HEK293 (cell line): ENCODE measurements around the gene CASZ1.

ENCODE experiments used
- CTCF ChIA-PET: fragments of 350-600 bp; formaldehyde crosslinking; extraction: SDS; loops from one replicate; lab custom pipeline; 2021; ENCODE audit warnings: antibody characterized with exemption; lab: Yijun Ruan, JAX
- POLR2A ChIA-PET: fragments of 300-600 bp; formaldehyde crosslinking; extraction: SDS; loops from one replicate; lab custom pipeline; 2020; ENCODE audit warnings: antibody characterized with exemption, inconsistent platforms; lab: Yijun Ruan, JAX
- H3K27ac ChIP-seq: fragments of 200-500 bp; sonication (Bioruptor generic); 2 replicates; pipeline ENCODE4 v1.5.1; 2014; ENCODE audit warnings: low read depth, low read length, control low read depth, inconsistent platforms; ENCODE audit errors: extremely low read depth
- H3K36me3 ChIP-seq, 2 experiments: fragments of 200-500 bp in 1 of 2; sonication (Bioruptor generic) in 1 of 2; 1 replicate in 1 of 2; 2 replicates in 1 of 2; pipeline ENCODE4 v1.5.1; 2014 to 2017; ENCODE audit warnings: inconsistent platforms in 2 of 2, low read length in 2 of 2; ENCODE audit not compliant: control insufficient read depth in 2 of 2, insufficient read depth in 1 of 2
- H3K4me1 ChIP-seq: fragments of 200-500 bp; sonication (Bioruptor generic); 2 replicates; pipeline ENCODE4 v1.5.1; 2014; ENCODE audit warnings: mild to moderate bottlenecking, low read length, inconsistent platforms; ENCODE audit not compliant: control insufficient read depth, insufficient read depth
- H3K4me3 ChIP-seq: 2 replicates; pipeline ENCODE4 v1.5.1; 2011; ENCODE audit warnings: low read depth, mild to moderate bottlenecking, control low read depth, low read length, moderate library complexity
- H3K9me3 ChIP-seq: fragments of 200-500 bp; sonication (Bioruptor generic); 2 replicates; pipeline ENCODE4 v1.5.1; 2014; ENCODE audit warnings: low read depth, low read length, inconsistent platforms; ENCODE audit not compliant: control insufficient read depth, insufficient read depth
- AEBP2 ChIP-seq: fragments of 450-650 bp; formaldehyde crosslinking; IDR thresholded peaks from 2 replicates; pipeline ENCODE4 v1.5.1; 2016; ENCODE audit warnings: missing biosample characterization, missing genetic modification characterization, borderline replicate concordance
- GLIS2 ChIP-seq: fragments of 450-650 bp; formaldehyde crosslinking; IDR thresholded peaks from 2 replicates; pipeline ENCODE4 v1.5.1; 2016; ENCODE audit warnings: missing biosample characterization, missing genetic modification characterization
- REST ChIP-seq: fragments of 450-650 bp; formaldehyde crosslinking; IDR thresholded peaks from 2 replicates; pipeline ENCODE4 v1.5.1; 2016; ENCODE audit warnings: missing biosample characterization, missing genetic modification characterization
- SP7 ChIP-seq: fragments of 450-650 bp; formaldehyde crosslinking; IDR thresholded peaks from 2 replicates; pipeline ENCODE4 v1.5.1; 2016; ENCODE audit warnings: missing biosample characterization, missing genetic modification characterization
- ZNF140 ChIP-seq: fragments of 450-650 bp; formaldehyde crosslinking; IDR thresholded peaks from 2 replicates; pipeline ENCODE4 v1.5.1; 2016; ENCODE audit warnings: missing biosample characterization, missing genetic modification characterization
- ZNF26 ChIP-seq: fragments of 450-650 bp; formaldehyde crosslinking; IDR thresholded peaks from 2 replicates; pipeline ENCODE4 v1.5.1; 2016; ENCODE audit warnings: missing biosample characterization, missing genetic modification characterization
- ZNF350 ChIP-seq: fragments of 450-650 bp; formaldehyde crosslinking; IDR thresholded peaks from 2 replicates; pipeline ENCODE4 v1.5.0; 2017; ENCODE audit warnings: missing biosample characterization, mild to moderate bottlenecking, missing genetic modification characterization
- ZNF366 ChIP-seq: fragments of 450-650 bp; formaldehyde crosslinking; conservative IDR thresholded peaks from 2 replicates; pipeline ENCODE4 v1.5.1; 2016; ENCODE audit warnings: missing biosample characterization, missing genetic modification characterization
- ZNF433 ChIP-seq: fragments of 450-650 bp; formaldehyde crosslinking; IDR thresholded peaks from 2 replicates; pipeline ENCODE4 v1.5.1; 2016; ENCODE audit warnings: missing biosample characterization, missing genetic modification characterization, low read depth
- ZNF529 ChIP-seq: fragments of 450-650 bp; formaldehyde crosslinking; IDR thresholded peaks from 2 replicates; pipeline ENCODE4 v1.5.1; 2017; ENCODE audit warnings: missing genetic modification characterization, missing biosample characterization; ENCODE audit not compliant: insufficient replicate concordance
- ZNF544 ChIP-seq: fragments of 450-650 bp; formaldehyde crosslinking; IDR thresholded peaks from 2 replicates; pipeline ENCODE4 v1.5.0; 2017; ENCODE audit warnings: missing biosample characterization, missing genetic modification characterization
- ZNF600 ChIP-seq: fragments of 450-650 bp; formaldehyde crosslinking; IDR thresholded peaks from 2 replicates; pipeline ENCODE4 v1.5.1; 2016; ENCODE audit warnings: missing biosample characterization, missing genetic modification characterization
- ZNF621 ChIP-seq: fragments of 450-650 bp; formaldehyde crosslinking; IDR thresholded peaks from 2 replicates; pipeline ENCODE4 v1.5.1; 2017; ENCODE audit warnings: missing biosample characterization, missing genetic modification characterization
- ZNF76 ChIP-seq: fragments of 450-650 bp; formaldehyde crosslinking; IDR thresholded peaks from 2 replicates; pipeline ENCODE4; 2016; ENCODE audit warnings: low read depth, missing biosample characterization, missing genetic modification characterization, borderline replicate concordance
- ZSCAN18 ChIP-seq: fragments of 450-650 bp; formaldehyde crosslinking; IDR thresholded peaks from 2 replicates; pipeline ENCODE4 v1.5.1; 2016; ENCODE audit warnings: missing biosample characterization, missing genetic modification characterization

Gene CASZ1

GRCh38 chr1:10648689-10649516 lies 147.5 kb downstream of the CASZ1 start:
- POLR2A ChIA-PET: no interaction called here
- TF ChIP-seq REST (tag by site-specific recombination) (peak; percentile 87), ZNF350 (no peak)
- H3K4me3 ChIP-seq: no peak overlapping the region
- peaks cover 0 to 41% of the 10 kb centered on the region in 2 experiments; a peak in 1 of 3 replicates for H3K36me3 ChIP-seq
- no peaks in the 10 kb centered on the region for H3K4me1 ChIP-seq
- CTCF ChIA-PET: no interaction called here
- no peaks in the 10 kb centered on the region for H3K9me3 ChIP-seq
- no peak overlapping the region for H3K27ac ChIP-seq

GRCh38 chr1:10647414-10648170 lies 148.9 kb downstream of the CASZ1 start:
- Histone ChIP-seq H3K36me3 (peaks cover 0 to 36% of the 10 kb centered on the region in 2 experiments; a peak in 1 of 3 replicates), H3K9me3 (no peaks in the 10 kb centered on the region), H3K4me1 (no peaks in the 10 kb centered on the region), H3K27ac (no peak overlapping the region), H3K4me3 (no peak overlapping the region)
- TF ChIP-seq SP7 (tag by site-specific recombination) (no peak), ZSCAN18 (tag by site-specific recombination) (no peak), ZNF366 (tag by site-specific recombination) (no peak), ZNF26 (tag by site-specific recombination) (no peak), ZNF433 (tag by site-specific recombination) (no peak), GLIS2 (tag by site-specific recombination) (0 out of 2 replicates have a peak, but pooled peaks have one; percentile 31)
- ChIA-PET POLR2A (interaction anchor here (0.6 kb wide), 1 partner anchor 68 kb away, joined by 6 read pairs; no protein-coding TSS in a partner anchor), CTCF (no interaction called here)

- ChIA-PET POLR2A (no interaction called here), CTCF (no interaction called here)
- Histone ChIP-seq H3K36me3 (peaks cover 0 to 38% of the 10 kb centered on the region in 2 experiments; a peak in 1 of 3 replicates), H3K9me3 (no peaks in the 10 kb centered on the region), H3K4me1 (no peaks in the 10 kb centered on the region), H3K27ac (no peak overlapping the region), H3K4me3 (no peak overlapping the region)
- TF ChIP-seq ZNF76 (tag by site-specific recombination) (peak; percentile 90), AEBP2 (tag by site-specific recombination) (no peak), ZNF529 (tag by site-specific recombination) (no peak), ZNF600 (peak; percentile 61; the same call in 1 of the 2 replicates), ZNF140 (tag by site-specific recombination) (no peak), REST (tag by site-specific recombination) (no peak), ZNF621 (no peak), ZNF544 (tag by site-specific recombination) (no peak)
Measured at GRCh38 chr1:10646347-10646861, 150.0 kb downstream of the CASZ1 start.
